Measurements from ENCODE around the gene PIGX. TPM values are rescaled to one million over a fixed set of nuclear protein-coding genes. Genes with fewer than 3 reads are reported as not detected.
A peak's percentile ranks its signal among the peaks of the same experiment; 100 is the strongest.

Gene PIGX
- total and polyA plus RNA-seq, 2 donors (not counting 1 experiment from before 2014, with no cell fraction given): 4.9 to 21.5 TPM

GRCh38 chr3:196772102-196772501, 59.9 kb downstream of the PIGX start:
- peak overlapping the region; percentile 39 for H3K4me2 ChIP-seq (replicated peaks; ENCODE audit: low read depth, low read length, poor library complexity, severe bottlenecking)
- H3K9me3 Mint-ChIP-seq (ENCODE audit: insufficient read depth): no peaks in the 10 kb centered on the region
- CTCF ChIA-PET: no interaction called here
- ATAC-seq (ENCODE audit: low read depth) (peak; percentile 85), DNase-seq (peak; percentile 51)
- peaks cover 88% of the 10 kb centered on the region for H4K20me1 ChIP-seq (ENCODE audit: control insufficient read depth, insufficient read depth, low read length, poor library complexity, severe bottlenecking)
- TF ChIP-seq CTCF (IDR thresholded peaks at IDR 0.05) (no peak), EZH2 (IDR thresholded peaks at IDR 0.05; ENCODE audit: borderline replicate concordance, insufficient read depth, low read depth, low read length, poor library complexity, severe bottlenecking) (no peak)
- POLR2A ChIA-PET: no interaction called here
- no peak overlapping the region for H3K27ac Mint-ChIP-seq
- H3K4me3 Mint-ChIP-seq: peak overlapping the region; percentile 29
- peak overlapping the region; percentile 19 for H3K9ac ChIP-seq (ENCODE audit: low read length)
- no peak overlapping the region for H2AFZ ChIP-seq (ENCODE audit: insufficient read depth, low read depth, low read length, poor library complexity, severe bottlenecking)
- H3K27me3 ChIP-seq (replicated peaks in 1 of 4; ENCODE audit: control extremely low read depth in 1 of 4, control insufficient read depth in 3 of 4, insufficient read depth in 4 of 4, low read length in 3 of 4): no peaks in the 10 kb centered on the region
- H3K27ac ChIP-seq (ENCODE audit: low read length in 2 of 2): peak overlapping the region in 1 of 2 donors; percentile 37
- no peaks in the 10 kb centered on the region for H3K9me3 ChIP-seq (ENCODE audit: control extremely low read depth in 1 of 3, control insufficient read depth in 2 of 3, insufficient read depth in 1 of 3, low read length in 2 of 3)
- peaks cover 0 to 2% of the 10 kb centered on the region in 2 experiments for H3K36me3 ChIP-seq (replicated peaks in 1 of 2; ENCODE audit: control extremely low read depth in 1 of 2, control insufficient read depth in 1 of 2, extremely low read depth in 1 of 2, insufficient read depth in 2 of 2, low read length in 1 of 2)
- peaks cover 60% of the 10 kb centered on the region for H3K4me1 Mint-ChIP-seq
- no CpG with 5 or more reads among the region's 4 CpGs for WGBS (ENCODE audit: insufficient coverage)
- intact Hi-C loops (cut with micrococcal nuclease): loop anchor here (1.0 kb wide), 1 partner anchor 11 kb away; no protein-coding TSS in a partner anchor
- H3K79me2 ChIP-seq (ENCODE audit: control insufficient read depth, insufficient read depth, low read length): peaks cover 97% of the 10 kb centered on the region
- no peak overlapping the region for H3K4me3 ChIP-seq (ENCODE audit: control extremely low read depth in 1 of 5, extremely low read depth in 1 of 5, insufficient read depth in 1 of 5, low read depth in 2 of 5, low read length in 4 of 5)
- H3K27me3 Mint-ChIP-seq: no peaks in the 10 kb centered on the region
- peaks cover 28 to 29% of the 10 kb centered on the region in 2 donors for H3K4me1 ChIP-seq (ENCODE audit: control insufficient read depth in 2 of 2, insufficient read depth in 2 of 2, low read length in 2 of 2)

GRCh38 chr3:196772897-196773296, 60.7 kb downstream of the PIGX start:
- no peak for TF ChIP-seq CTCF (IDR thresholded peaks at IDR 0.05)
- TF ChIP-seq EZH2 (IDR thresholded peaks at IDR 0.05; ENCODE audit: borderline replicate concordance, insufficient read depth, low read depth, low read length, poor library complexity, severe bottlenecking): no peak
- H3K9me3 ChIP-seq (ENCODE audit: control extremely low read depth in 1 of 3, control insufficient read depth in 2 of 3, insufficient read depth in 1 of 3, low read length in 2 of 3): no peaks in the 10 kb centered on the region
- intact Hi-C loops (cut with micrococcal nuclease): loop anchor here (1.0 kb wide), 1 partner anchor 10 kb away; no protein-coding TSS in a partner anchor
- H3K4me1 ChIP-seq (ENCODE audit: control insufficient read depth in 2 of 2, insufficient read depth in 2 of 2, low read length in 2 of 2): peaks cover 28 to 29% of the 10 kb centered on the region in 2 donors
- H3K9ac ChIP-seq (ENCODE audit: low read length): no peak overlapping the region
- H3K4me2 ChIP-seq (replicated peaks; ENCODE audit: low read depth, low read length, poor library complexity, severe bottlenecking): no peak overlapping the region
- Mint-ChIP-seq H3K4me3 (no peak overlapping the region), H3K27ac (no peak overlapping the region), H3K4me1 (peaks cover 64% of the 10 kb centered on the region), H3K27me3 (no peaks in the 10 kb centered on the region), H3K9me3 (ENCODE audit: insufficient read depth) (no peaks in the 10 kb centered on the region)
- no peak overlapping the region for H3K27ac ChIP-seq (ENCODE audit: low read length in 2 of 2)
- peaks cover 88% of the 10 kb centered on the region for H4K20me1 ChIP-seq (ENCODE audit: control insufficient read depth, insufficient read depth, low read length, poor library complexity, severe bottlenecking)
- CTCF ChIA-PET: no interaction called here
- peaks cover 97% of the 10 kb centered on the region for H3K79me2 ChIP-seq (ENCODE audit: control insufficient read depth, insufficient read depth, low read length)
- no peak overlapping the region for H2AFZ ChIP-seq (ENCODE audit: insufficient read depth, low read depth, low read length, poor library complexity, severe bottlenecking)
- no peak for DNase-seq
- no peak overlapping the region for H3K4me3 ChIP-seq (ENCODE audit: control extremely low read depth in 1 of 5, extremely low read depth in 1 of 5, insufficient read depth in 1 of 5, low read depth in 2 of 5, low read length in 4 of 5)
- POLR2A ChIA-PET: no interaction called here
- ATAC-seq (ENCODE audit: low read depth): no peak
- WGBS (ENCODE audit: insufficient coverage): no CpG with 5 or more reads among the region's 6 CpGs
- no peaks in the 10 kb centered on the region for H3K27me3 ChIP-seq (replicated peaks in 1 of 4; ENCODE audit: control extremely low read depth in 1 of 4, control insufficient read depth in 3 of 4, insufficient read depth in 4 of 4, low read length in 3 of 4)
- H3K36me3 ChIP-seq (replicated peaks in 1 of 2; ENCODE audit: control extremely low read depth in 1 of 2, control insufficient read depth in 1 of 2, extremely low read depth in 1 of 2, insufficient read depth in 2 of 2, low read length in 1 of 2): peaks cover 0 to 7% of the 10 kb centered on the region in 2 experiments

Data from B cell (primary cell).